HCT116 (cell line): ENCODE measurements around the gene TFF3. TPM values are rescaled to one million over a fixed set of nuclear protein-coding genes. Genes with fewer than 3 reads are reported as not detected.

Experiments
- total RNA-seq: library from RNA; stranded (reverse); gene quantifications from one replicate; pipeline ENCODE4 v1.2.1, GENCODE V29; 2021; ENCODE audit not compliant: unreplicated experiment
- TF ChIP-seq, protein P1 (sequence below): IDR thresholded peaks from 2 replicates; pipeline ENCODE4 v1.6.1; 2012; ENCODE audit warnings: low read depth

The TFF3 gene
- total RNA-seq, 1 experiment from 2014 or later: 0.22 TPM

DNA sequence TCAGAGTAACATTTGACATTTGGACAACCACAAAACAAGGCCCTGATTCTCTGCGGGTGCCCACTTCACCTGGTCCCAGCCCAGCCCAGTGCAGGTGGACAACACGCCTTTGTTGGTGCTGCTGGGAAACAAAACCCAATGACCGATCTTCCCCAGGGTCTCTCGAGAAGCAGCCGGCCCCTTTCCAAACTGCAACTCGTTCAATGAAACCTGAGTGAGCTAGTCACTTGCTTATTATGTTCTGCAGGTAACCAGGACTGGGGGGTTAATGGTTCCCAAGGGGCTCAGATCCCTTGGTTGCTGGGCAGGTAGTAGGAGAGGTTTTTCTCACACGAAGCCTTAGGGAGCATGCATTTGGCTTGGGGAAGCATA lies 53.4 kb downstream of the TFF3 start (continued):
- TF ChIP-seq, protein P1, sequence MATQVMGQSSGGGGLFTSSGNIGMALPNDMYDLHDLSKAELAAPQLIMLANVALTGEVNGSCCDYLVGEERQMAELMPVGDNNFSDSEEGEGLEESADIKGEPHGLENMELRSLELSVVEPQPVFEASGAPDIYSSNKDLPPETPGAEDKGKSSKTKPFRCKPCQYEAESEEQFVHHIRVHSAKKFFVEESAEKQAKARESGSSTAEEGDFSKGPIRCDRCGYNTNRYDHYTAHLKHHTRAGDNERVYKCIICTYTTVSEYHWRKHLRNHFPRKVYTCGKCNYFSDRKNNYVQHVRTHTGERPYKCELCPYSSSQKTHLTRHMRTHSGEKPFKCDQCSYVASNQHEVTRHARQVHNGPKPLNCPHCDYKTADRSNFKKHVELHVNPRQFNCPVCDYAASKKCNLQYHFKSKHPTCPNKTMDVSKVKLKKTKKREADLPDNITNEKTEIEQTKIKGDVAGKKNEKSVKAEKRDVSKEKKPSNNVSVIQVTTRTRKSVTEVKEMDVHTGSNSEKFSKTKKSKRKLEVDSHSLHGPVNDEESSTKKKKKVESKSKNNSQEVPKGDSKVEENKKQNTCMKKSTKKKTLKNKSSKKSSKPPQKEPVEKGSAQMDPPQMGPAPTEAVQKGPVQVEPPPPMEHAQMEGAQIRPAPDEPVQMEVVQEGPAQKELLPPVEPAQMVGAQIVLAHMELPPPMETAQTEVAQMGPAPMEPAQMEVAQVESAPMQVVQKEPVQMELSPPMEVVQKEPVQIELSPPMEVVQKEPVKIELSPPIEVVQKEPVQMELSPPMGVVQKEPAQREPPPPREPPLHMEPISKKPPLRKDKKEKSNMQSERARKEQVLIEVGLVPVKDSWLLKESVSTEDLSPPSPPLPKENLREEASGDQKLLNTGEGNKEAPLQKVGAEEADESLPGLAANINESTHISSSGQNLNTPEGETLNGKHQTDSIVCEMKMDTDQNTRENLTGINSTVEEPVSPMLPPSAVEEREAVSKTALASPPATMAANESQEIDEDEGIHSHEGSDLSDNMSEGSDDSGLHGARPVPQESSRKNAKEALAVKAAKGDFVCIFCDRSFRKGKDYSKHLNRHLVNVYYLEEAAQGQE: no peak

Other genes starting within 250 kb of the TFF3 start
- not detected for gene UMODL1, start 244.1 kb downstream of the TFF3 start, total RNA-seq
- 1.6 TPM for gene ABCG1, start 96.3 kb downstream of the TFF3 start, total RNA-seq
- not detected for gene TFF2, start 35.6 kb upstream of the TFF3 start, total RNA-seq
- gene TFF1, start 51.1 kb upstream of the TFF3 start, total RNA-seq: 0.61 TPM
- not detected for gene TMPRSS3, start 80.6 kb upstream of the TFF3 start, total RNA-seq
- gene UBASH3A, start 88.5 kb upstream of the TFF3 start, total RNA-seq: 0.07 TPM
- 1.5 TPM for gene RSPH1, start 180.8 kb upstream of the TFF3 start, total RNA-seq
- gene SLC37A1, start 198.4 kb upstream of the TFF3 start, total RNA-seq: 15.0 TPM